HEK293 (cell line): ENCODE results near the gene TBC1D14.

Source experiments
- CTCF ChIA-PET: fragments of 350-600 bp; formaldehyde crosslinking; extraction: SDS; loops from one replicate; lab custom pipeline; 2021; ENCODE audit warnings: antibody characterized with exemption; lab: Yijun Ruan, JAX
- POLR2A ChIA-PET: fragments of 300-600 bp; formaldehyde crosslinking; extraction: SDS; loops from one replicate; lab custom pipeline; 2020; ENCODE audit warnings: antibody characterized with exemption, inconsistent platforms; lab: Yijun Ruan, JAX
- H3K27ac ChIP-seq: fragments of 200-500 bp; sonication (Bioruptor generic); 2 replicates; pipeline ENCODE4 v1.5.1; 2014; ENCODE audit warnings: low read depth, low read length, control low read depth, inconsistent platforms; ENCODE audit errors: extremely low read depth
- H3K36me3 ChIP-seq, 2 experiments: fragments of 200-500 bp in 1 of 2; sonication (Bioruptor generic) in 1 of 2; 1 replicate in 1 of 2; 2 replicates in 1 of 2; pipeline ENCODE4 v1.5.1; 2014 to 2017; ENCODE audit warnings: inconsistent platforms in 2 of 2, low read length in 2 of 2; ENCODE audit not compliant: control insufficient read depth in 2 of 2, insufficient read depth in 1 of 2
- H3K4me1 ChIP-seq: fragments of 200-500 bp; sonication (Bioruptor generic); 2 replicates; pipeline ENCODE4 v1.5.1; 2014; ENCODE audit warnings: mild to moderate bottlenecking, low read length, inconsistent platforms; ENCODE audit not compliant: control insufficient read depth, insufficient read depth
- H3K4me3 ChIP-seq: 2 replicates; pipeline ENCODE4 v1.5.1; 2011; ENCODE audit warnings: low read depth, mild to moderate bottlenecking, control low read depth, low read length, moderate library complexity
- H3K9me3 ChIP-seq: fragments of 200-500 bp; sonication (Bioruptor generic); 2 replicates; pipeline ENCODE4 v1.5.1; 2014; ENCODE audit warnings: low read depth, low read length, inconsistent platforms; ENCODE audit not compliant: control insufficient read depth, insufficient read depth
- GLIS1 ChIP-seq: fragments of 450-650 bp; formaldehyde crosslinking; IDR thresholded peaks from 2 replicates; pipeline ENCODE4 v1.5.1; 2016; ENCODE audit warnings: missing biosample characterization, missing genetic modification characterization
- HIC1 ChIP-seq: fragments of 450-650 bp; formaldehyde crosslinking; IDR thresholded peaks from 2 replicates; pipeline ENCODE4 v1.5.1; 2016; ENCODE audit warnings: missing biosample characterization, missing genetic modification characterization
- HOXA7 ChIP-seq: sonication (generic); formaldehyde crosslinking; IDR thresholded peaks from 2 replicates; pipeline ENCODE4 v1.8.1; 2022; ENCODE audit warnings: missing genetic modification reagents, borderline replicate concordance
- KLF16 ChIP-seq: fragments of 450-650 bp; formaldehyde crosslinking; IDR thresholded peaks from 2 replicates; pipeline ENCODE4 v1.5.1; 2017; ENCODE audit warnings: missing biosample characterization, missing genetic modification characterization
- KLF17 ChIP-seq: fragments of 450-650 bp; formaldehyde crosslinking; IDR thresholded peaks from 2 replicates; pipeline ENCODE4 v1.5.1; 2016; ENCODE audit warnings: missing biosample characterization, missing genetic modification characterization
- OSR2 ChIP-seq: fragments of 450-650 bp; formaldehyde crosslinking; IDR thresholded peaks from 2 replicates; pipeline ENCODE4 v1.5.1; 2016; ENCODE audit warnings: missing biosample characterization, missing genetic modification characterization
- PRDM1 ChIP-seq: fragments of 450-650 bp; formaldehyde crosslinking; IDR thresholded peaks from 2 replicates; pipeline ENCODE4; 2016; ENCODE audit warnings: missing biosample characterization, missing genetic modification characterization
- PRDM4 ChIP-seq: fragments of 450-650 bp; formaldehyde crosslinking; IDR thresholded peaks from 2 replicates; pipeline ENCODE4 v1.5.1; 2017; ENCODE audit warnings: missing biosample characterization, missing genetic modification characterization
- SP7 ChIP-seq: fragments of 450-650 bp; formaldehyde crosslinking; IDR thresholded peaks from 2 replicates; pipeline ENCODE4 v1.5.1; 2016; ENCODE audit warnings: missing biosample characterization, missing genetic modification characterization
- TSHZ1 ChIP-seq: fragments of 450-650 bp; formaldehyde crosslinking; IDR thresholded peaks from 2 replicates; pipeline ENCODE4 v1.5.1; 2016; ENCODE audit warnings: missing biosample characterization, missing genetic modification characterization, borderline replicate concordance
- WT1 ChIP-seq: fragments of 450-650 bp; formaldehyde crosslinking; IDR thresholded peaks from 2 replicates; pipeline ENCODE4 v1.5.1; 2016; ENCODE audit warnings: missing biosample characterization, missing genetic modification characterization
- ZFP37 ChIP-seq: fragments of 450-650 bp; formaldehyde crosslinking; IDR thresholded peaks from 2 replicates; pipeline ENCODE4 v1.5.1; 2016; ENCODE audit warnings: missing biosample characterization, missing genetic modification characterization
- ZIC2 ChIP-seq: fragments of 450-650 bp; formaldehyde crosslinking; IDR thresholded peaks from 2 replicates; pipeline ENCODE4 v1.5.1; 2016; ENCODE audit warnings: missing biosample characterization, missing genetic modification characterization
- ZNF114 ChIP-seq: fragments of 450-650 bp; formaldehyde crosslinking; IDR thresholded peaks from 2 replicates; pipeline ENCODE4 v1.5.0; 2017; ENCODE audit warnings: missing biosample characterization, missing genetic modification characterization
- ZNF121 ChIP-seq: fragments of 450-650 bp; formaldehyde crosslinking; IDR thresholded peaks from 2 replicates; pipeline ENCODE4 v1.5.1; 2016; ENCODE audit warnings: missing biosample characterization, missing genetic modification characterization
- ZNF140 ChIP-seq: fragments of 450-650 bp; formaldehyde crosslinking; IDR thresholded peaks from 2 replicates; pipeline ENCODE4 v1.5.1; 2016; ENCODE audit warnings: missing biosample characterization, missing genetic modification characterization
- ZNF18 ChIP-seq: fragments of 450-650 bp; formaldehyde crosslinking; IDR thresholded peaks from 2 replicates; pipeline ENCODE4 v1.5.1; 2016; ENCODE audit warnings: missing biosample characterization, missing genetic modification characterization
- ZNF214 ChIP-seq: fragments of 450-650 bp; formaldehyde crosslinking; IDR thresholded peaks from 2 replicates; pipeline ENCODE4 v1.5.1; 2017; ENCODE audit warnings: missing biosample characterization, mild to moderate bottlenecking, missing genetic modification characterization, borderline replicate concordance
- ZNF366 ChIP-seq: fragments of 450-650 bp; formaldehyde crosslinking; conservative IDR thresholded peaks from 2 replicates; pipeline ENCODE4 v1.5.1; 2016; ENCODE audit warnings: missing biosample characterization, missing genetic modification characterization
- ZNF404 ChIP-seq: fragments of 450-650 bp; formaldehyde crosslinking; IDR thresholded peaks from 2 replicates; pipeline ENCODE4 v1.5.1; 2017; ENCODE audit warnings: missing biosample characterization, missing genetic modification characterization
- ZNF433 ChIP-seq: fragments of 450-650 bp; formaldehyde crosslinking; IDR thresholded peaks from 2 replicates; pipeline ENCODE4 v1.5.1; 2016; ENCODE audit warnings: missing biosample characterization, missing genetic modification characterization, low read depth
- ZNF501 ChIP-seq: fragments of 450-650 bp; formaldehyde crosslinking; IDR thresholded peaks from 2 replicates; pipeline ENCODE4 v1.5.1; 2016; ENCODE audit warnings: missing biosample characterization, missing genetic modification characterization
- ZNF580 ChIP-seq: fragments of 450-650 bp; formaldehyde crosslinking; IDR thresholded peaks from 2 replicates; pipeline ENCODE4 v1.5.1; 2016; ENCODE audit warnings: missing biosample characterization, missing genetic modification characterization
- ZNF600 ChIP-seq: fragments of 450-650 bp; formaldehyde crosslinking; IDR thresholded peaks from 2 replicates; pipeline ENCODE4 v1.5.1; 2016; ENCODE audit warnings: missing biosample characterization, missing genetic modification characterization
- ZNF629 ChIP-seq: fragments of 450-650 bp; formaldehyde crosslinking; IDR thresholded peaks from 2 replicates; pipeline ENCODE4 v1.5.1; 2017; ENCODE audit warnings: missing biosample characterization, missing genetic modification characterization
- ZNF792 ChIP-seq: fragments of 450-650 bp; formaldehyde crosslinking; IDR thresholded peaks from 2 replicates; pipeline ENCODE4 v1.5.1; 2016; ENCODE audit warnings: missing biosample characterization, missing genetic modification characterization

The TBC1D14 gene

GRCh38 chr4:6916587-6917460 lies 7.2 kb downstream of the TBC1D14 start:
- H3K4me3 ChIP-seq = no peak overlapping the region
- peak overlapping the region; percentile 18; the same call in 1 of the 2 replicates for H3K27ac ChIP-seq
- H3K9me3 ChIP-seq = no peaks in the 10 kb centered on the region
- H3K4me1 ChIP-seq = peaks cover 6% of the 10 kb centered on the region
- CTCF ChIA-PET = interaction anchor here (0.6 to 1.3 kb wide), 5 partner anchors 15 to 890 kb away, joined by 3 to 5 read pairs (median 3); a partner anchor contains a TSS
- POLR2A ChIA-PET = interaction anchor here (0.9 to 1.1 kb wide), 2 partner anchors 8 to 10 kb away, joined by 3 read pairs; no protein-coding TSS in a partner anchor
- H3K36me3 ChIP-seq = no peaks in the 10 kb centered on the region
- TF ChIP-seq ZNF366 (peak; percentile 49; the same call in 1 of the 2 replicates), ZNF792 (tag by site-specific recombination) (no peak), HIC1 (tag by site-specific recombination) (peak; percentile 65), ZNF214 (tag by site-specific recombination) (no peak), OSR2 (tag by site-specific recombination) (0 out of 2 replicates have a peak, but pooled peaks have one; percentile 9), ZNF501 (tag by site-specific recombination) (peak; percentile 56; the same call in 1 of the 2 replicates), ZNF580 (tag by site-specific recombination) (no peak), HOXA7 (CRISPR knock-in tag) (no peak), PRDM1 (peak; percentile 48), ZNF114 (tag by site-specific recombination) (no peak), ZFP37 (tag by site-specific recombination) (peak; percentile 16; the same call in 1 of the 2 replicates), ZNF629 (tag by site-specific recombination) (0 out of 2 replicates have a peak, but pooled peaks have one; percentile 23), ZNF18 (tag by site-specific recombination) (0 out of 2 replicates have a peak, but pooled peaks have one; percentile 34), ZIC2 (0 out of 2 replicates have a peak, but pooled peaks have one; percentile 17), ZNF140 (tag by site-specific recombination) (no peak), ZNF121 (no peak), KLF17 (tag by site-specific recombination) (no peak), ZNF433 (tag by site-specific recombination) (no peak), KLF16 (tag by site-specific recombination) (no peak), TSHZ1 (tag by site-specific recombination) (0 out of 2 replicates have a peak, but pooled peaks have one; percentile 64), PRDM4 (peak; percentile 78), GLIS1 (tag by site-specific recombination) (peak; percentile 34; the same call in 1 of the 2 replicates), WT1 (tag by site-specific recombination) (peak; percentile 24; the same call in 1 of the 2 replicates), ZNF600 (peak; percentile 82), ZNF404 (tag by site-specific recombination) (no peak), SP7 (tag by site-specific recombination) (peak; percentile 69)
